Caki2 (cell line): Measurements from ENCODE around the gene LIMCH1. TPM values are rescaled to one million over a fixed set of nuclear protein-coding genes. Genes with fewer than 3 reads are reported as not detected.

ENCODE experiments used
- DNase-seq: peaks from one replicate; pipeline ENCODE4 v3.0.0-alpha.2; 2015; ENCODE audit warnings: low read depth
- in situ Hi-C: cut with HindIII; loops from 2 replicates; pipeline ENCODE4 v1.10.0; 2016; ENCODE audit warnings: low sequenced_read_pairs, low pct_unique_long_range_greater_than_20kb, mixed read lengths
- total RNA-seq: library from RNA; depleted of rRNA; stranded (reverse); fragments of >200 nt; shearing (Covaris generic); gene quantifications from 2 replicates; pipeline ENCODE4 v1.2.3, GENCODE V29; 2014; ENCODE audit warnings: low replicate concordance; rRNA removed

The LIMCH1 gene
- total RNA-seq, 1 experiment from 2014 or later = 241 TPM

DNA sequence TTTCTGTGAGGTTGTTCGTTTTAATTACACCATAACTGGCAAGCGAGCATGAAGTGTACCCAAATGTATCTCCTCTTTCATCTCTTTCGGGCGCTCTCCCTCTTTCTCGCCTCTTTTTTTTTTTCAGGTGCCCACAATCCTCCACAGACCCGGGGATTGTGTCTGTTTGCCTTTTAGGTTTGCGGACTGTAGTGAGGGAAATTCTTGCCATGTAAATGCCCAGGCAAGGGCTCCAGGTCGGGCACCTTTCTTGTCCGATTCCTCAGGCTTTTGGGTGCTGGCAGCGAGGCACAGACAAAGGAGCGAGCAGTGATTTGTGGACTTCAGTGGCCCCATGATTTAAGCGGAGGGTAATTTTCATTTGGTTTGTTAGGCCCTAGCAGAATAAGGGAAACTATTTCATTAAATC lies 211.7 kb downstream of the LIMCH1 start:
- no peak for DNase-seq
- in situ Hi-C loops = no loop called here

Other genes with a start within 250 kb of the LIMCH1 start
- not detected in 2 replicates for gene PHOX2B, start 210.6 kb downstream of the LIMCH1 start, total RNA-seq